ENCODE measurements around the gene CNTNAP5. TPM values are rescaled to one million over a fixed set of nuclear protein-coding genes. Genes with fewer than 3 reads are reported as not detected.

CNTNAP5 gene
- total RNA-seq, 1 experiment from 2014 or later: not detected

DNA sequence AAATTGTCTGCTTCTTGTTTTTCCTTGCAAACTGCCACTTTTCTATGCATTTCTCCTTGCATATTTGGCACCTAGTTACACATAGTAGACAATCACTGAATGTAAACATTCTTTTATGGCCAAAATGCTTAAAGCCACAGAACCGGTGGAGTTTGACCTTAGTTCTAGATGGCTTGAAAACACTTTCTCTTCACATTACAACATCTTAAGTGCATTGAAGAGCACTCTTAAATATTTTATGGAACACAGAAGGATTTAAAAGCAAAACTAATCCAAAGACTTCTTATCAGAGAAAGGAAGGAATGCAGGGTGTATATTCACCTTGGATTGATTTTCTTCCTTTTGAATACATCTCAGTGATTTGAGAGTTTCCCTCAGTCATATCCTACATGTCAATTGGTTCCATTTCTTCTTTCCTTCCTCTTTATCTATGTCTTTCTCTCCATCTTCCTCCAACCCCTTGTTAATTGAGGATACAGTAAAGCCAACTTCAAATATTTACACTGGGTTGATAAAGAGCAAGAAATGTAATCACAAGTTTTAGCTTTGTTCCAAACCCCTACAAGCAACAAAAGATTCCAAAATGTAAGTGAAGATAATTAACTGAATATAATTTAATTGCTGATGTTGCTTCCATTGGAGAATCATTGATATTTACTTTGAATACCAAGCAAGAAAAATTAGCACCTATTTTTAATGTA lies 548.0 kb downstream of the CNTNAP5 start:
- in situ Hi-C loops (cut with HindIII; ENCODE audit: low pct_unique_long_range_greater_than_20kb, low sequenced_read_pairs): no loop called here
- CTCF ChIA-PET: no interaction called here
- Histone ChIP-seq H3K36me3 (ENCODE audit: control insufficient read depth, insufficient read depth, low read length) (no peaks in the 10 kb centered on the region), H3K27me3 (ENCODE audit: control insufficient read depth, insufficient read depth, low read length) (no peaks in the 10 kb centered on the region), H3K27ac (ENCODE audit: low read length) (no peak overlapping the region), H3K4me1 (ENCODE audit: control insufficient read depth, insufficient read depth, low read length) (no peaks in the 10 kb centered on the region), H3K9me3 (ENCODE audit: control insufficient read depth, insufficient read depth, low read depth, low read length) (no peaks in the 10 kb centered on the region), H3K4me3 (ENCODE audit: low read depth in 2 of 2, low read length in 2 of 2) (no peak overlapping the region)
- no peak for TF ChIP-seq SIN3A (IDR thresholded peaks at IDR 0.05; ENCODE audit: borderline replicate concordance, insufficient read depth, low read depth, low read length)
- TF ChIP-seq, protein P1, sequence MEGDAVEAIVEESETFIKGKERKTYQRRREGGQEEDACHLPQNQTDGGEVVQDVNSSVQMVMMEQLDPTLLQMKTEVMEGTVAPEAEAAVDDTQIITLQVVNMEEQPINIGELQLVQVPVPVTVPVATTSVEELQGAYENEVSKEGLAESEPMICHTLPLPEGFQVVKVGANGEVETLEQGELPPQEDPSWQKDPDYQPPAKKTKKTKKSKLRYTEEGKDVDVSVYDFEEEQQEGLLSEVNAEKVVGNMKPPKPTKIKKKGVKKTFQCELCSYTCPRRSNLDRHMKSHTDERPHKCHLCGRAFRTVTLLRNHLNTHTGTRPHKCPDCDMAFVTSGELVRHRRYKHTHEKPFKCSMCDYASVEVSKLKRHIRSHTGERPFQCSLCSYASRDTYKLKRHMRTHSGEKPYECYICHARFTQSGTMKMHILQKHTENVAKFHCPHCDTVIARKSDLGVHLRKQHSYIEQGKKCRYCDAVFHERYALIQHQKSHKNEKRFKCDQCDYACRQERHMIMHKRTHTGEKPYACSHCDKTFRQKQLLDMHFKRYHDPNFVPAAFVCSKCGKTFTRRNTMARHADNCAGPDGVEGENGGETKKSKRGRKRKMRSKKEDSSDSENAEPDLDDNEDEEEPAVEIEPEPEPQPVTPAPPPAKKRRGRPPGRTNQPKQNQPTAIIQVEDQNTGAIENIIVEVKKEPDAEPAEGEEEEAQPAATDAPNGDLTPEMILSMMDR (IDR thresholded peaks at IDR 0.05): no peak
- no peak for TF ChIP-seq POLR2AphosphoS5 (IDR thresholded peaks at IDR 0.05; ENCODE audit: low read depth, low read length)
- TF ChIP-seq, protein P2, sequence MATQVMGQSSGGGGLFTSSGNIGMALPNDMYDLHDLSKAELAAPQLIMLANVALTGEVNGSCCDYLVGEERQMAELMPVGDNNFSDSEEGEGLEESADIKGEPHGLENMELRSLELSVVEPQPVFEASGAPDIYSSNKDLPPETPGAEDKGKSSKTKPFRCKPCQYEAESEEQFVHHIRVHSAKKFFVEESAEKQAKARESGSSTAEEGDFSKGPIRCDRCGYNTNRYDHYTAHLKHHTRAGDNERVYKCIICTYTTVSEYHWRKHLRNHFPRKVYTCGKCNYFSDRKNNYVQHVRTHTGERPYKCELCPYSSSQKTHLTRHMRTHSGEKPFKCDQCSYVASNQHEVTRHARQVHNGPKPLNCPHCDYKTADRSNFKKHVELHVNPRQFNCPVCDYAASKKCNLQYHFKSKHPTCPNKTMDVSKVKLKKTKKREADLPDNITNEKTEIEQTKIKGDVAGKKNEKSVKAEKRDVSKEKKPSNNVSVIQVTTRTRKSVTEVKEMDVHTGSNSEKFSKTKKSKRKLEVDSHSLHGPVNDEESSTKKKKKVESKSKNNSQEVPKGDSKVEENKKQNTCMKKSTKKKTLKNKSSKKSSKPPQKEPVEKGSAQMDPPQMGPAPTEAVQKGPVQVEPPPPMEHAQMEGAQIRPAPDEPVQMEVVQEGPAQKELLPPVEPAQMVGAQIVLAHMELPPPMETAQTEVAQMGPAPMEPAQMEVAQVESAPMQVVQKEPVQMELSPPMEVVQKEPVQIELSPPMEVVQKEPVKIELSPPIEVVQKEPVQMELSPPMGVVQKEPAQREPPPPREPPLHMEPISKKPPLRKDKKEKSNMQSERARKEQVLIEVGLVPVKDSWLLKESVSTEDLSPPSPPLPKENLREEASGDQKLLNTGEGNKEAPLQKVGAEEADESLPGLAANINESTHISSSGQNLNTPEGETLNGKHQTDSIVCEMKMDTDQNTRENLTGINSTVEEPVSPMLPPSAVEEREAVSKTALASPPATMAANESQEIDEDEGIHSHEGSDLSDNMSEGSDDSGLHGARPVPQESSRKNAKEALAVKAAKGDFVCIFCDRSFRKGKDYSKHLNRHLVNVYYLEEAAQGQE (IDR thresholded peaks at IDR 0.05; ENCODE audit: insufficient read depth in 1 of 2, low read depth in 2 of 2, low read length in 1 of 2): no peak
- no peak for TF ChIP-seq TCF7L2 (IDR thresholded peaks at IDR 0.05; ENCODE audit: low read depth, low read length)
- POLR2A ChIA-PET: no interaction called here
- ATAC-seq (no peak), DNase-seq (ENCODE audit: low read depth, low spot score) (no peak)
- BruUV-seq (replicated peaks): no TSS peak
- intact Hi-C loops (cut with micrococcal nuclease; ENCODE audit: unreplicated experiment): no loop called here

DNA sequence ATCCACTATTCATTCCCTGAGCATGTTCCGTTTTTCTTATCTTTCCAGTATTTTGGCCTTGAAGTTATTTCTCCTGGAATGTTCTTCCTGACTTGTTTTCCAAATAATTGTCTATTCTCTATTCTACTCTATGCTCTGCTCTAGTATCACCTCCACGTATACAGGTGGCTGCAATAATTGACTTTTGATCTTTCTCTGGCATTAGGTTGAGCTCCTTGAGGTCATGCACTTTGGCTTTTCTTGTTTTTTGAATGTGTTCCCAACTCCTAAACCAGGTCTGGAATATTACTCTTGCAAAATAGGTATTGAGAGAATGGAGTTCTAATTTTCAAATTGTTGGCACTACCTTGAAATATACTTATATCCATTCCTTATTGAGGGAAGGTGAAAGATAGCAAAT lies 550.4 kb downstream of the CNTNAP5 start:
- CTCF ChIA-PET: no interaction called here
- no peak overlapping the region for H3K27ac ChIP-seq (ENCODE audit: low read length)
- POLR2A ChIA-PET: no interaction called here
- no peak for DNase-seq (ENCODE audit: low read depth, low spot score)
- no peaks in the 10 kb centered on the region for H3K36me3 ChIP-seq (ENCODE audit: control insufficient read depth, insufficient read depth, low read length)
- BruUV-seq (replicated peaks): no TSS peak
- no peak for ATAC-seq
- no peaks in the 10 kb centered on the region for H3K4me1 ChIP-seq (ENCODE audit: control insufficient read depth, insufficient read depth, low read length)
- in situ Hi-C loops (cut with HindIII; ENCODE audit: low pct_unique_long_range_greater_than_20kb, low sequenced_read_pairs) (no loop called here), intact Hi-C loops (cut with micrococcal nuclease; ENCODE audit: unreplicated experiment) (no loop called here)
- no peak overlapping the region for H3K4me3 ChIP-seq (ENCODE audit: low read depth in 2 of 2, low read length in 2 of 2)
- H3K9me3 ChIP-seq (ENCODE audit: control insufficient read depth, insufficient read depth, low read depth, low read length): no peaks in the 10 kb centered on the region
- H3K27me3 ChIP-seq (ENCODE audit: control insufficient read depth, insufficient read depth, low read length): no peaks in the 10 kb centered on the region
- TF ChIP-seq SIN3A (IDR thresholded peaks at IDR 0.05; ENCODE audit: borderline replicate concordance, insufficient read depth, low read depth, low read length) (no peak), TCF7L2 (IDR thresholded peaks at IDR 0.05; ENCODE audit: low read depth, low read length) (no peak), POLR2AphosphoS5 (IDR thresholded peaks at IDR 0.05; ENCODE audit: low read depth, low read length) (no peak)
- TF ChIP-seq, protein P2 (IDR thresholded peaks at IDR 0.05; ENCODE audit: insufficient read depth in 1 of 2, low read depth in 2 of 2, low read length in 1 of 2): no peak
- TF ChIP-seq, protein P1 (IDR thresholded peaks at IDR 0.05): no peak
